NCI-H510A treated with DMSO at 0.1 percent for 48 hours (cell line): ENCODE measurements around the gene APOC1.
"Not testable (repeated sequence)": the region's sequence is repeated elsewhere in the genome, so short reads cannot be mapped to it uniquely, and the experiment has no call there.

Experiments
- DNase-seq: peaks from one replicate; lab custom pipeline; 2025; lab: John Stamatoyannopoulos, UW

Gene APOC1

DNA sequence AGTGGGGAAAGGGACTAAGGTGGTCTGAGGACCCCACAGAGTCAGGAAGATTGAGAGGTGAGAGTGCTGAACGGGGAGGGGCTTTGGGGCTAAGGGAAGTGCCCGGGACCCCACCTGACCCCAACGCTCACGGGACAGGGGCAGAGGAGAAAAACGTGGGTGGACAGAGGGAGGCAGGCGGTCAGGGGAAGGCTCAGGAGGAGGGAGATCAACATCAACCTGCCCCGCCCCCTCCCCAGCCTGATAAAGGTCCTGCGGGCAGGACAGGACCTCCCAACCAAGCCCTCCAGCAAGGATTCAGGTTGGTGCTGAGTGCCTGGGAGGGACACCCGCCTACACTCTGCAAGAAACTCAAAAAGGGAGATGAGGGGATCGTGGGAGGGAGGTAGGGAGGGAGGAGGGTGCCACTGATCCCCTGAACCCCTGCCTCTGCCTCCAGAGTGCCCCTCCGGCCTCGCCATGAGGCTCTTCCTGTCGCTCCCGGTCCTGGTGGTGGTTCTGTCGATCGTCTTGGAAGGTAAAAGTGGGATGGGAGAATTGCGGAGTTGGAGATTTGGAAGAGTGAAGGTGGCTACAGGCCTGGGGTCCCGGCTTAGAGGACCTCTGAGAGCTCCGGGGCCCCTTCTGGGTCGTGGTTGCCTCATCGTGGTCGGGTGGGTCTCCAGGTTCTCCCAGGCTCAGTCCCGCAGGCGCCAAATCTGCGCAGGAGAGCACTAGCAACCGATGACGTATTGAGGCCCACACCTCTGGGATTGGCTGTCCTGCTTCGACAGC is at the start of gene APOC1:
Gene APOC1, plus strand, starts transcription at position 176 of the 774 bp plus-strand sequence. Its CDS starts 284 bp downstream, at position 460.
- peak; percentile 85 for DNase-seq

DNA sequence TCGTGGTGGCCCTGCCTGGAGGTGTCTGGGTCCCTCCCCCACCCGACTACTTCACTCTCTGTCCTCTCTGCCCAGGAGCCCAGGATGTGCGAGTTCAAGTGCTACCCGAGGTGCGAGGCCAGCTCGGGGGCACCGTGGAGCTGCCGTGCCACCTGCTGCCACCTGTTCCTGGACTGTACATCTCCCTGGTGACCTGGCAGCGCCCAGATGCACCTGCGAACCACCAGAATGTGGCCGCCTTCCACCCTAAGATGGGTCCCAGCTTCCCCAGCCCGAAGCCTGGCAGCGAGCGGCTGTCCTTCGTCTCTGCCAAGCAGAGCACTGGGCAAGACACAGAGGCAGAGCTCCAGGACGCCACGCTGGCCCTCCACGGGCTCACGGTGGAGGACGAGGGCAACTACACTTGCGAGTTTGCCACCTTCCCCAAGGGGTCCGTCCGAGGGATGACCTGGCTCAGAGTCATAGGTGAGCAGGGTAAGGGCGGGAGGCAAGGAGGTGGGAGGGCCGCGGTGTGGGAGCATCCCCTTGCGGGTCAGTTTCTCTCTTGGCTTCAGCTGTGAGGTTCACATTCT is 49.1 kb upstream of the APOC1 start:
- no peak for DNase-seq

DNA sequence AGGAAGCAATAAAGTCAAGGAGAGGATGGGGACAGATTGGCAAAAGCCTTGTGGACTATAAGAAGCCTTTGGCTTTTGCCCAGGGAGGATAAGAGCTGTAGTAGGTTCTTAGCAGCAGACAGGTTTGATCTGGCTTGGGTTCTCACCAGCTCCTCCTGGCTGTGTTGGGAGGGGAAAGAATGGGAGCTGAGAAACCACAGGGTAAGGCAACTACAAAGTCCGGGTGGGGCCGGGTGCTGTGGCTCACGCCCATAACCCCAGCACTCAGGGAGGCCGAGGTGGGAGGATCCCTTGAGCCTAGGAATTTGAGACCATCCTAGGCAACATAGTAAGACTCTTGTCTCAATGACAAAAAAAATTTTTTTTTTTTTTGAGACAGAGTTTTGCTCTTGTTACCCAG is 47.7 kb upstream of the APOC1 start:
- DNase-seq = no peak

DNA sequence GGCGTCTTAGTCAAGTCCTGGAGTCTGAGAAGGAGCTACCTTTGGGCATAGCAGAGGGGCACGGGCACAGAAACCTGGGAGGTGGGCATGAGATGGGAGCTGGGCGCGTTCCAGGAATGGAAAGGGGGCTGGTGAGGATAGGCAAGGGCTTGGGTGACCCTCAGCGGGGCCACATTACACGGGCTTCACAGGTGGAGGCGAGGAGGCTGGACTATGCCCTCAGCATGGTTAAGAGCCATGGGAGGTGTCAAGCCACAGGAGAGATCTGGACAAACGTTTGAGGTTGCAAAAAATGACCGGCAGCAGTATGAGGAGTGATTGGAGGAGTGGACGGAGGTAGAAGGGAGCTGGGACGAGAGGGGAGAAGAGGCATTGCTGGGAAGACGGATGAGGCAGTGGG is 46.8 kb upstream of the APOC1 start:
- DNase-seq = no peak

DNA sequence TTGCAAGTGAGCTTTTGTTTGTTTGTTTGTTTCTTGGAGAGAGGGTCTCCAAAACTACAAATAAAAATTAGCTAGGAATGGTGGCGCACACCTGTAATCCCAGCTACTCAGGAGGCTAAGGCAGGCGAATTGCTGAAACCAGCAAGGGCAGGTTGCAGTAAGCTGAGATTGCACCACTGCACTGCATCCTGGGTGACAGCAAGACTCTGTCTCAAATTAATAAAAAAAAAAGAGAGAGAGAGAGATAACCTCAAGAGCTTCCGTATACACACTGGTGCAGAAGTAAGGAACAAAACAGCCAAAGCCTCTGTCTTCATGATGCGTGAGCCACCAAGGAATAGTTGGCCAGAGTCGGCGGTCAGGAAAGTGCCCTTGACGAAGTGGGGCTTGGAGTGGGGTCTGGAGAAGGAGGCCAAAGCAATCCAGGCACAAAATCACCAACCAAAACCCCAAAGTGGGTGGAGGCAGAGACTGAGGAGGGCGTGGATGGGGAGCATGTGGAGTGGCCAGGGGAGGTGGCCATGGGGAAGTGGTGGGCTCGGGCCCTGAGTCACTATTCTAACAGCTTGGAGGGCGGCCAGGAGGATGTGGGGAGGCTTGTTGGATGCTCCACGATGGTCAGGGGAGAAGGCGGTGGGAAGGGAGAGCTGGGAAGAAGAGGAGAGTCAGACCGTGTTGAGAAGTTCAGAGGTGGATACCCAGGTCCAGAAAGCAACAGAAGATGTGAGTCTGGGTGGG is 44.5 kb upstream of the APOC1 start:
- DNase-seq = no peak

DNA sequence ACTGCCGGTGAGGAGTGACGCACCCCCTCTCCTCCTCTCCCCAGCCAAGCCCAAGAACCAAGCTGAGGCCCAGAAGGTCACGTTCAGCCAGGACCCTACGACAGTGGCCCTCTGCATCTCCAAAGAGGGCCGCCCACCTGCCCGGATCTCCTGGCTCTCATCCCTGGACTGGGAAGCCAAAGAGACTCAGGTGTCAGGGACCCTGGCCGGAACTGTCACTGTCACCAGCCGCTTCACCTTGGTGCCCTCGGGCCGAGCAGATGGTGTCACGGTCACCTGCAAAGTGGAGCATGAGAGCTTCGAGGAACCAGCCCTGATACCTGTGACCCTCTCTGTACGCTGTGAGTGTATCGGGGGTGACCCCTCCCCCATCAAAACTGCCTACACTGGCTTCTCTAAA is 42.6 kb upstream of the APOC1 start:
- DNase-seq = no peak

DNA sequence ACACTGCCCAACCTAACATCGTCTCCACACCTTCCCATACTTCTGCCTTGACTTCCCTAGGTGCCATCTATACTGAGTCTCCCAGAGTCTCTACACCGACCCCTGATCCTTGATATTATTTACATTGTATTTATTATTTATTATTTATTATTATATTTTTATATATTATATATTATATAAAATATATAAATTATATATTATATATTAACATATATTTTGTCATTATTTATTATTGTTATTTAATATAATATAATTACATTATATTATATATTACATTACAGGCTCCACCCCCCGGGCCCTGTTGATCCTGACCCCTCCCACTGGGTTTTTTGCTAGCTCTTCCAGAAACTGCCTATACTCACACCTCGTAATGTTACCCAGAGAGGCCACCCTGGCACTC is 41.7 kb upstream of the APOC1 start:
- no peak for DNase-seq

DNA sequence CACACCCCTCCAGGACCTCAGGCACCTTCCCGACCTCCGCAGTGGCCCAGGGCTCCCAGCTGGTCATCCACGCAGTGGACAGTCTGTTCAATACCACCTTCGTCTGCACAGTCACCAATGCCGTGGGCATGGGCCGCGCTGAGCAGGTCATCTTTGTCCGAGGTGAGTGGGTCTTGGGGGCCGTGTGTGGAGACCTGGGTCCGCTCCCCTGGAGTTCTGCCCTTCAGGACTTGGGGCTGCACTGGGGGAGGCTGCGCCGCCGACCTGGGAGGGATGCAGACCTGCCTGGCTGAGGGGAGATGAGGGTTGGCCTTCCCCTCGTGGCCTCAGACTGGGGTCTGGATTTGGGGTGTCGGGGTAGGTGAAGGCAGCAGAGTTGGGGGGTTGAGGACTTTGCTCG is 40.1 kb upstream of the APOC1 start:
- no peak for DNase-seq

DNA sequence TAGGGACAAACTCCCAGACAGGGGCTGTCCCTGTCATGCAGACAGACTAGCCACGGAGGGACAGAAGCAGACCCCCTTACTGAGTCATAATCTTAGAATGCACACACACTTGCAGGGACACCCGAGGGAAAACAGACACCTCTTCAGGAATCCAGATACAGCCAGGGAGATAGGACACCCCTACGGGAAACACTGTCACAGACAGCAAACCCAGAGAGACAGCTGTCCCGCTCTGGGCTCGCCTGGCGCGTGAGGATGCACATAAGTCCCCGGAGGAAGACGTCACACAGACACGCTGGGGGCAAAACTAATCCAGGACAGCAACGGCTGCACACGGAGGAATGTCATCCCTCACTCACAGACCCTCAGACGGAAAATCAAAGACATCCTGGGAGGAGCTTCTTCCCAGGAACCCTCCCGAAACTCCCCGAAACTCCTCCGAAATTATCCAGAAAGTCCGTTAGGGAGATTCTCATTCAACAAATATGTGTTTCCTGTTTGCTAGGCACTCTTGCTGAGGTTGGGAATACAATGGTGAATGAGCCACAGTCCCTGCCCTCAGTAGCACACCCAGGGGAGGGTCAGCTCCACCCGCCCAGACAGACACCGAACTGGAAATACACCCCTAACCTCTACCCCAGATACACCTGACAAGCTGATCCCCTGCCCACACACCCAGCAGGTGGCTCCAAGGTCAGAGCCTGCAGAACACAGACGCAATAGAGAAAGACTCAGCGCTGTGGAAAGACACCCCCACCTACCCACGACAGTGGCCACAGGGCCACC is 38.5 kb upstream of the APOC1 start:
- DNase-seq = no peak

DNA sequence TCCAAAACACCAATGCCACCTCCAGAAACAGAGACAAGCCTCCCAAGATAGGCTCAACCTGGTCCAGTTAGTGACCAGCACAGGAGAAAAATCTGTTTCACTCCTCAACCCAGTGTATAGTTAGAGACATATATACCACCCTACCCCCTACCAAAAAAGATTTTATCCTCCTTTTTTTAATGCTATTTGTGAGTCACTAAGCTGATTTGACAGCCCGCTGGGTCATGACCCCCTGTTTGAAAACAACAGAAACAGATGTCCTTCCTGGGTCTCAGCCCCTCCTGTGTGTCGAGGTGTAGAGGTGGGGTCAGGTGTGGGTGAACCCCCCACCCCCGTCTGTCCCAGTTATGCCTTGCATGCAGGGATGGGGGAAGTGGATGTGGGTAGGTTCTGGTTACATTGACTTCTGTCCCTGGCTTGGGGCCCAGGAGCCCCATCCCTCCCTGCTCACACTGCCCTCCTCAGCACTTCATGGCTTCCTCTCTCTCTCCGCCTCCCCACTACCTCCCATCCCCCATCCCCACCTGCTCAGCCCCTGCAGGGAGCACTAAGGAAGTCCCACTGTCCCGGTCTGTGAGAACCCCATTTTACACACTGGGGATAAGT is 37.4 kb upstream of the APOC1 start:
- no peak for DNase-seq

DNA sequence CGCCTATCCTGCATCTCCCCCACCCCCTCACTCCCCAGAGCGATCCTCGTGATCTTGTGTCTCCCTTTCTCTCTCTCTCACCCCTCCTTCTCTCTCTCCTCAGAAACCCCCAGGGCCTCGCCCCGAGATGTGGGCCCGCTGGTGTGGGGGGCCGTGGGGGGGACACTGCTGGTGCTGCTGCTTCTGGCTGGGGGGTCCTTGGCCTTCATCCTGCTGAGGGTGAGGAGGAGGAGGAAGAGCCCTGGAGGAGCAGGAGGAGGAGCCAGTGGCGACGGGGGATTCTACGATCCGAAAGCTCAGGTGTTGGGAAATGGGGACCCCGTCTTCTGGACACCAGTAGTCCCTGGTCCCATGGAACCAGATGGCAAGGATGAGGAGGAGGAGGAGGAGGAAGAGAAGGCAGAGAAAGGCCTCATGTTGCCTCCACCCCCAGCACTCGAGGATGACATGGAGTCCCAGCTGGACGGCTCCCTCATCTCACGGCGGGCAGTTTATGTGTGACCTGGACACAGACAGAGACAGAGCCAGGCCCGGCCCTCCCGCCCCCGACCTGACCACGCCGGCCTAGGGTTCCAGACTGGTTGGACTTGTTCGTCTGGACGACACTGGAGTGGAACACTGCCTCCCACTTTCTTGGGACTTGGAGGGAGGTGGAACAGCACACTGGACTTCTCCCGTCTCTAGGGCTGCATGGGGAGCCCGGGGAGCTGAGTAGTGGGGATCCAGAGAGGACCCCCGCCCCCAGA is 36.1 kb upstream of the APOC1 start:
- no peak for DNase-seq

DNA sequence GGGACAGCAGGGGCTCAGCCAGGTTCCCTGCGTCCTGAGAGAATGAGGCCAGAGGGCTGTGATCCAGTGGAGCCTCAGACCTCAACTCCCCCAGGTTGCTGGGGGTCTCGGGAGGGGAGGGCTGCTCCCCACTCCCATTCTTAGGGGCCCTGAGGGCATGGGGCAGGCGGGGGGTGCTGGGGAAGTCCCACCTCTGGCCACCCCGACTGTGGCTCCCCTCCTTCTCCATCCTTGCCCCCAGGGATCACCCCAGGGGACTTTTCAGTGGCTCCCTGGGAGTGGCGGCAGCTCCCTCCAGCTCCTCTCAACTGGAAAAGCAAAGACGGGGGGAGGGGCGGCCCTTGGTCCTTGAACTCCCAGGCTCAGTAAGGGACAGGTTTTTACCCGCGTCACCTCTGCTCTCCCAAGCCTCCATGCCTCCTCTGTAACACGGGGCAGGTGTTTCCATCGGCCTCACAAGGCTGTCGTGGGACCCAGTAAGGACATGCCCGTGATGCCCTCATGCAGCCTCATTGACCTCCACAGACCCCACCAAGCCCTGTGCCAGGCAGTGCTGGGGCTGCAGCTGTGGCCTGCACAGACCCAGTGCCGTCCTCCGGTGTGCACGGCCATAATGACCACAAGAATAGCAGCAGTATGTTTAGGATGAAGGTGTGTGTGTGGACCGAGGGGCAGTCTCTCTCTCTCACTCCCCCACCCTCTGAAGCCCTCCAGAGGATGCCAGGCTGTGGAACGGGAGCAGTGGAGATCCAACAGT is 34.9 kb upstream of the APOC1 start:
- DNase-seq = no peak

DNA sequence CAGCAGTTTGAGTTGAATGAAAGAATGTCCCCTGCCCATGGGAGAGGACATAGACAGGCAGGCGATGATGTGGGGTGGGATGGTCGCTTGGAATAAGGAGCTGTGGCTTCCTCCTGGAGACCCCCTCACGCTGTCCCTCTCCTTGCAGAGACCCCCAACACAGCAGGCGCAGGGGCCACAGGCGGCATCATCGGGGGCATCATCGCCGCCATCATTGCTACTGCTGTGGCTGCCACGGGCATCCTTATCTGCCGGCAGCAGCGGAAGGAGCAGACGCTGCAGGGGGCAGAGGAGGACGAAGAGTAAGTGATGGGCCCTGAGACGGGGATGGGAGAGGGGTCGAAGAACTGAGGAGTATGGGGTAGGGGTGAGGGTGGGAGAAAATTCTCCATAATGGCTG is 32.3 kb upstream of the APOC1 start:
- DNase-seq = no peak

DNA sequence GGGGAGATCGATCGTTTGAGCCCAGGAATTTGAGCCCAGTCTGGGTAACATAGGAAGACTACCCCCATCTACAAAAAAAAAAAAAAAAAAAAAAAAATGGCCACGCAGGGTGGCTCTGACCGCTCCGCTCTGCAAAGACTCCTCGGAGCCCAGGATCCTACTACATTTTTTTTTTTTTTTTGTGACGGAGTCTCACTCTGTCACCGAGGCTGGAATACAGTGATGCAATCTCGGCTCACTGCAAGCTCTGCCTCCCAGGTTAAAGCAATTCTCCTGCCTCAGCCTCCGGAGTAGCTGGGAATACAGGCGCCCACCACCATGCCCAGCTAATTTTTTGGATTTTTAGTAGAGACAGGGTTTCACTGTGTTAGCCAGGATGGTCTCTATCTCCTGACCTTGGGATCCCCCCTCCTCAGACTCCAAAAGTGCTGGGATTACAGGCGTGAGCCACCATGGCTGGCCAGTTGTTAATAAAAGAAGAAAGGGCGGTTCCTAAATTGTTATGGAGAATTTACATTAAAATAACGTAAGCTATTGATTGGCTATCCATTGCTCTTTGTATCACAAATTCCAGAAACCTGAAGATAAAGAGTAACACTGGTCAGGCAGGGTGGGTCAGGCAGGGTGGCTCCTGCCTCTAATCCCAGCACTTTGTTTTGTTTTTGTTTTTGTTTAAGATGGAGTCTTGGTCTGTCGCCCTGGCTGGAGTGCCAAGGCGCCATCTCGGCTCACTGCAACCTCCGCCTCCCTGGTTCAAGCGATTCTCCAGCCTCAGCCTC is 31.6 kb upstream of the APOC1 start:
- DNase-seq = not testable (repeated sequence)

DNA sequence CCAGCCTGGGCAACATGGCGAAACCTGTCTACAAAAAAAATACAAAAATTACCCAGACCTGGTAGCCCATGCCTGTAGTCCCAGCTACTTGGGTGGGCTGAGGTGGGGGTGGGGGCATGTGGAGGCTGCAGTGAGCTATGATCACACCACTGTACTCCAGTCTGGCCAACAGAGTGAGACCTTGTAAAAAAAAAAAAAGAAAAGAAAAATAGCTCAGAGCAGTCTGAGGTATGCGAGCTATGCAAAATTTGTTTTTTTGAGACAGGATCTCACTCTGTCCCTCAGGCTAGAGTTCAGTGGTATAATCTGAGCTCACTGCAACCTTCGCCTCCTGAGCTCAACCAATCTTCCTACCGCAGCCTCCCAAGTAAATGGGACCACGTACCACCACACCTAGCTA is 30.5 kb upstream of the APOC1 start:
- DNase-seq = no peak

DNA sequence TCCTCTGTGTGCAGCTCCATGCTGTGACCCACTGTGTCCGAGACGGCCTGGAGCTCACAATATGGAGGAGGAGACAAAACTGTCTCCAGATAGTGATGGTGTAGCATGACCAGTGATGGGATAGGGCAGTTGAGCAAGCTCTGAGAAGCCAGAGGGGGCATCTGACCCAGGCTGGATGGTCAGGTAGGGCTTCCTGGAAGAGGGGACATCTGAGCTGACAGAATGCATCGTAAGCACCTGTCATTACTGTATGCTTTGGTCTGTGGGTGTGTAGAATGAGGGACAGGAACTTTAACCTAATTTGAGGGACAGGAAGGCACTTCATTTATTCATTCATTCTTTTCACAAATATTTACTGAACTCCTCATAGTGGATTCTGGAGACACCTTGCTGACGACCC is 29.8 kb upstream of the APOC1 start:
- DNase-seq = no peak

DNA sequence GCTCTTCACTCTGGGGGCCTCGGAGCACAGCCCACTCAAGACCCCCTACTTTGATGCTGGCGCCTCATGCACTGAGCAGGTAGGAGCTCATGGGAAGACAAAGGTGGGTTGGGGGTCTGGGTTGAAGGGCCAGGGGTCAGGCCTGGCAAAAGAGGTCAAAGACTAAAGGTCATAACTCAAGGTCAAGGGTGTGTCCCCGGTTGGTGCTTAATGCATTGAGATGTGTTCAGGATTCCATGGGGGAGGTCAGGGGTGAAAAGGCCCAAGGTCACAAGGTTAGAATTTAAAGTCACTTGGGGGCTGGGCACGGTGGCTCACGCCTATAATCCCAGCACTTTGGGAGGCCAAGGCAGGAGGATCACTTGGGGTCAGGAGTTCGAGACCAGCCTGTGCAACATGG is 28.3 kb upstream of the APOC1 start:
- no peak for DNase-seq

DNA sequence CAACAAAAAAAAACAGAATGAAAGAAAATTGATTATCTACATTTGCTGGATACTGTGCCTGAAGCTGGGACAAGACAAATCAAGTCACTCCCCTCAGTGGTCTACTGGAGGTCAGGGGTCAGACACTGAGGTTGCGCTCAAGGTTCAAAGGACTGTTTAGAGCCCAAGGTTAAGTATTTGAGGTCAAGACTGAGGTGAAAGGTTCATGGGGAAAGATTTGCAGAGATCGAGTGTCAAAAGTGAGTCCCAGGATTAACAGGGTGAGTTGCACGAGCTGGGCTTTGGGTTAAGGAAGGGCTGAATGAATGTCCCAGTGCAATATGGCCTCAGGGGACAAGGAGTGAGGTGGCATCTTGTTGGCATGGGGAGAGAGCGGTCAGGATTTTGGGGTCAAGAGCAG is 26.8 kb upstream of the APOC1 start:
- DNase-seq = no peak

DNA sequence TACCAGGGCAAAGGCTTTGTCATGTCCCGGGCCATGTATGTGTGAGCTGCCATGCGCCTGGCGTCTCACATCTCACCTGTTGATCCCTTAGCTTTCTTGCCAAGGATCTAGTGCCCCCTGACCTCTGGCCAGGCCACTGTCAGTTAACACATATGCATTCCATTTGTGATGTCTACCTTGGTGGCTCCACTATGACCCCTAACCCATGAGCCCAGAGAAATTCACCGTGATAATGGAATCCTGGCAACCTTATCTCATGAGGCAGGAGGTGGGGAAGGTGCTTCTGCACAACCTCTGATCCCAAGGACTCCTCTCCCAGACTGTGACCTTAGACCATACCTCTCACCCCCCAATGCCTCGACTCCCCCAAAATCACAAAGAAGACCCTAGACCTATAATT is 26.1 kb upstream of the APOC1 start:
- DNase-seq = not testable (repeated sequence)
